GM21390 (cell line): ENCODE data around the gene USP22.
A peak's percentile ranks its signal among the peaks of the same experiment; 100 is the strongest.

Experiments
- ATAC-seq: cut with Tn5 transposase; IDR thresholded peaks from one replicate; pipeline ENCODE4 v1.9.1; 2021; ENCODE audit not compliant: unreplicated experiment

USP22 gene

DNA sequence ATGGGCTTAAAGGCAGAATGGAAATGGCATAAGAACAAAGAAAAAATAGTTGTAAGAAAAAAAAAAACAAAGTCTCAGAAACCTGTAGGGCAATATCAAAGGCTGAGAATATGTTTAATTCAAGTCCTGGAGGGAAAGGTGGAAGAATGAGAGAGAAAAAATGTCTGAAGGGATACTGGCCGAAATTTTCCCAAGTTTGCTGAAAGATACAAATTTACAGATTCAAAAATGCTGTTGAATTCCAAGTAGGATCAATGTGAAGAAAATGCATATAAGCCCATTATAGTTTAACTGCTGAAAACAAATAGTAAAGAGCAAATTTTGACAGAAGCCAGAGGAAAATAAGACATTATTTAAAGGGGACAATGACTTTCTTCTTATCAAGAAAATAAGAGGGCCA lies 6.6 kb upstream of the USP22 start:
- no peak for ATAC-seq

GRCh38 chr17:21046216-21046615 lies 3.4 kb upstream of the USP22 start:
- ATAC-seq, result no peak

DNA sequence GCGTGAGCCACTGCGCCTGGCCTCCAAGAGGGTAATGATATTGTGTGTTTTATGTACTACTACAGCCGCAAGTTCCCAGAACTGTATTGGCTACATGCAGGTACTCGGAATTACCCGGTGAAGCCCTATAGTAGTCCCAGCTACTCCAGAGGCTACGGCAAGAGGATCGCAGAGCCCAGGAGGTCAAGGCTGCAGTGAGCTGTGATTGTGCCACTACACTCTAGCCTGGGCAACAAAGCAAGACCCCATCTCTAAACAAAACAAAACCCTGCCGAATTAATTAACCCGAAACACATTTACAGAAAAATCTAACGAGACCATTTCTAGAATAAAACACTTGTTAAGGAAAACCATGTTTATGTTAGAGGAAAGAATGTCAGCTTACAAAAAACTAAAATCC lies 2.2 kb upstream of the USP22 start:
- ATAC-seq, result no peak

DNA sequence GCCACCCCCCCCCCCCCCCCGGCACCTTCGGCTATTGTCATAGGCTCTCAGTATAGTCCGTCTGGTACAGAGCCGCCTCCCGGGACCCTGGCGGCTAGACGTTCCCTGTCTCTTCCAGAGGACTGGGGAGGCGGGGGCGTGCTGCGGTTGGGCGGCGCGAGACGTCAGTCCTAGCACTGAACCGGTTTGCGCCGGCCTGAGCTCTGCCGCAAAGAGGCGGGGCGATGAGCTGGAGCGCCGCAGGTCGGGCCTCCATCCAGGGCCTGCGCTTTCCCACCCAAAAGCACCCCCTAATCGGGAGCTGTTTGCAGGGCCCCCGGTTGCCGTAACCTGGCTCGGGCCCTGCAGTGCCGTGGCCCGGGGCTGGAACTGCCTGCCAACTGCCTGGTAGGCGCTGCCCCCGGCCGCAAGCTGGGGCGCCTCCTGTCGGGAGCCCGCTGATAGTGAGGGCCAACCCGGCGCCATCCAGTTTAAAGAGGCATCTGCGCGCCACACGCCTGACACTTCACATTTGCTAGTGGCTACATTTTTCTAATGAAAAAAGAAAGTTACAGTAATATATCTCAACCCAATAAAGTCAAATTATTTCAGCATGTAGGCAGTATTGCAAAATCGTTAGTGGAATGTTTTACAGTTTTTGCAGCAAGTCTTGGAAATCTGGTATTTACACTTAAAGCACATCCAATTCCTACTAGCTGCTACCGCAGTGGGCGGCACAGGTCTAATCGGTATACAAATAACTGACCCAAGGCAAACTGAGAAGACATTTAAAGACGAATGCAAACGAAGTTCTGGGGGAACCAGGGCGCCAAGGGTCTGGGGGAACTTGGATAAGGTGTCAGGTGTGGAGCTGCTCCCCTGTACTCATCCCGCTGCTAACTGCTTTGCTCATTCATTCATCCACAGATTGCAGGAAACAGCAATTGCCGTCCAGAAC lies 753 bp upstream of the USP22 start:
- peak; percentile 85 for ATAC-seq

DNA sequence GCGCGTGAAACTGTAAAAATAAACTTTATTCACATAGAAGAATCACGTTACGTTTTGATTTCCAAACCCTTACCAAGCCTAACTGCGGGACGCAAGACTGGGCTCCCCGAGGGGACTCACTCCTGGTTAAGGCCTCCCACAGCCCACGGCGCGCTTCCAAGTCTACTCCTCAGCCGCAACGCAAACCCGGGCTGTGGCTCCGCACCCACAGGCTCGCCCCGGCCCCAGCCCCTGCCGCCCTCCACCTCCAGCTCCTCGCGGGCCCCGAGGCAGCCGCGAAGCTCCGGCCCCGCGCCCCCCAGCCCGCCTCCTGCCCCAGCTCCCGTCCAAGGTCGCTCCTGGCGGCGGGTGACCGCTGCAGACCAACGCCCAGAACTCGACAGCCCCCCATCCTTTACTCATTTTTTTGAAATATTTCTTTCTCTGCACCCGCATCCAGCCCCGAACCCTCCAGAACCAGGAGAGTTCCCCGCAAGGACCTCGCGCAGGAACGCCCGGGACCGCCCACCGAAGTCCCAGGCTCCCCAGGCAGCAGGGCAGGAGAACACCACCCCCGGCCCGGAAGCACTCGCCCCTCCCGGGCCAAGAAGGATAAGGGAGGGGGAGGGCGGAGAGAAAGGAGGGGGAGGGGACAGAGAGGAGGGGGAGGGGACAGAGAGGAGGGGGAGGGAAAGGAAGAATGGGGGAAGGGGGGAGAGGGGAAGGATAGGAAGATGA lies 912 bp downstream of the USP22 start:
- no peak for ATAC-seq

DNA sequence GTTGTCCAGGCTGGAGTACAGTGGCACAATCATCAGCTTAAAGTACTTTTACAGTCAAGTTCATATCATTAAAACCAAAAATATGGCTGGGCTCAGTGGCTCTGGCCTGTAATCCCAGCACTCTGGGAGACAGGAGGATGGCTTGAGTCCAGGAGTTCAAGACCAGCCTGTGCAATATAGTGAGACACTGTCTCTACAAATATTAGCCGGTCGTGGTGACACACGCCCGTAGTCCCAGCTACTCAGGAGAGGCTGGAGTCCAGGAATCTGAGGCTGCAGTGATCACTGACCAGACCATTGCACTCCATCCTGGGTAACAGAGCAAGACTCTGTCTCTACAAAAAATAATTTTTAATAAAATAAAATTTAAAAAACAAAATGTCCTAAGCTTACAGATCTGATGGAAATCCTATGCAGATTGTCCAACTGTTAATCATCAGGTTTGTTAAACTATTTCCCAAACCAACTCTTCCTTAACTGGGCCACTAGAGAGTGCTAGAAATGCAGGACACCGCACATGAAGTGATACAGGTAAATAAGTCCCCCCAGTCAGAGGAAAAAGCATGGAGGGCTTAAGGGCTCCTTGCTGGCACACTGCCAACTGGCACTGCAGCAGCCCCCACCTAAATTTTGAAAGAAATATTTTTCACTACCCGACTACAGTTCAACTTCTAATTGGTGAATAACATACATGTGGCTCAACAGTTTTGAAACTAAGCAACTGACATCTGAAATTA lies 2.8 kb downstream of the USP22 start:
- no peak for ATAC-seq

- ATAC-seq, result no peak
These were observed 5.6 kb downstream of the USP22 start for GRCh38 chr17:21037117-21037803.

DNA sequence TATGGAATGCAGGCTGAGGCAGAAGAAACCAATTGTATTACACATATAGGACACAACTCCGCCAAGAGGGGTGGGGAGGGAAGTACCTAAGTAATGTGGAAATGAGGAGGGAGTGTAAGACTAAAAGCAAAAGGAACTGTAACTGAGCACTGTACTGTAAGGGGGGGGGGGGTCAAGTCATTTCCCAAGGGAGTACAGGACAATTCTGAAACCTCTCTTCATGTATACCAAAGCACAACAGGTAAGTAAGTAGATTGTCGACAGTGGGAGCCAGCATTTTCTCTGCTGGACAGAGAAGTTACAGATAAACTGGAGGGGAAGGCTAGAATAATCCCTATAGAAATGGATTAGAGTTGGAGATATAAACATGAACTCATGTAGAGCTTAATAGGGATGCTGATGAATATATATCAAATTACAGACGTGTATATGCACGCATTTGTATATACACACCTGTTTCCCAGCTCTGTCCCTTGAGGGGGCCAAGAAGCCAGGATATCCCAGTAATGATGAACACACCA lies 6.4 kb downstream of the USP22 start:
- ATAC-seq, result no peak

- ATAC-seq, result no peak
These were observed 7.4 kb downstream of the USP22 start for GRCh38 chr17:21035406-21035805.

DNA sequence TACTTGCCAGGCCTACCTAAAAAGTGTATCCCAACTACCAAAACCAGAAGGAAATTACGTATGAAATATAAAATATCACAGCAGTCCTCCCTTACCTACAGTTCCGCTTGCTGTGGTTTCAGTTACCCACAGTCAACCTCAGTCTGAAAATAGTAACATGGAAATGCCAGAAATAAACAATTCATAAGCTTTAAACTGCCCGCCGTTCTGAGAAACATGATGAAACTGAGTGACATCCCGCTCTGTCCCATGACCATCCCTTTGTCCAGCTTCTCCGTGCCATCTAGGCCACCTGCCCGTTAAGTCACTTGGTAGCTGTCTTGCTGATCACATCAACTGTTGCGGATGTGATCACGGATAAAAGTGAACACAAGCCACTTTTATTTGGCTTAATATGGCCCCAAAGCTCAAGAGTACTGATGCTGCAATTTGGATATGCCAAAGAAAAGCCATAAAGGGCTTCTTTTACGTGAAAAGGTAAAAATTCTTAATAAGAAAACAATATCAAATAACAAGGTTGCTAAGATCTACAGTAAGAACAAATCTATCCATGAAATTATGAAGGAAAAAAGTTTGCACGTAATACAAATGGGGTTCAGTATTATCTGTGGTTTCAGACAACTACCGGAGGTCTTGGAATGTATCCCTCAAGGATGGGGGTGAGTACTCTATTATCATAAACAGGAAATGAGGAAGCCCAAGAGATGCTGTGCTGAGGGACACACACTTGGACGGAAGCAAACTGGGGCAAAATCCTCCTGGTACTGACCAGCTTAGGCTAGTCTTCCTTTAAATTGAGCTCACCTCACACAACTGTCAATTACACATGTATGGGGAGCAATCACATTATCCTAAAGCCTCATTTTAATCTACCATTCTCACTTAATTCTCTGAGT lies 8.2 kb downstream of the USP22 start:
- ATAC-seq, result no peak

DNA sequence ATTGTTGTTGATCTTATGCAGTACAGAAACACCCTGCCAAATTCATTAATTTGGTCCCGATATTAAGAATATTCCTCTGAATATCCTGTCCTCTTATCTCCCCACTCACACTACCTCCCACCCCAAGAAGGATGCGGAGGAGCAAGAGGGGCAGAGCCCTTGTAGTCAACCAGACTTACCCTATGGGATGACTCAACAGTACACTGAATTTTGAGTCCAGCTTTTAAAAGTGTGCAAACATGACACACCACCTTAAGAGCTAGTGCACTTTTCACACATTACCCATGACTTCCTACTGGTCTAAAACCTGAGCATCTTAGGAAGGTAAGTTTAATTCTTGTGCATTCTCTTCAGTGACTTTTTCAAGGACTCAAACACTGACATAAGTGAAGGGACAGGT lies 9.5 kb downstream of the USP22 start:
- no peak for ATAC-seq

DNA sequence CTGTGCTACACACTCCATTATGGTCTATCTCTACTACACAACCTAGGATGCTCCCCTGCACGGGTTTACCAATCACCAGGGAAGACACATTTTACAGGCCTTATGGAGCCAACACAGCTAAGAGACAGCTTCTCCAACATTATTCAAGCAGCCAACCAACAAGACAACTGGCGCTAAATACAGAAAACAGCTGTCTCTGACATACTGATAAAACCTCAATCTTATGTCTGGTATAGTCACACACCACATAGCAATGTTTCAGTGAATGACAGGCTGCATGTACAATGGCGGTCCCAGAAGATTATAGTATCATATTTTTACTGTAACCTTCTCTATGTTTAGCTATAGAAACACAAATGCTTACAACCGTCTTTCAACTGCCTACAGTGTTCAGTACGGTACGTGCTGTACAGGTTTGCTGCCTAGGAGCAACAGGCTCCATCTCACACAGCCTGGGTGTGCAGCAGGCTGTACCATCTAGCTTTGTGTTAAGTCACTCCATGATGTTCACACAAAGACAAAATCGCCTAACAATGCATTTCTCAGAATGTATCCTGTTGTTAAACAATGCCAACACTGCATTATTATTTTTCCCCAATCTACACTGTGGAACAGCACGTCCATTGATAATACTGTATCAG lies 10.9 kb downstream of the USP22 start:
- no peak for ATAC-seq

GRCh38 chr17:21030375-21030774 lies 12.4 kb downstream of the USP22 start:
- no peak for ATAC-seq

GRCh38 chr17:21029515-21029914 lies 13.3 kb downstream of the USP22 start:
- ATAC-seq, result no peak

DNA sequence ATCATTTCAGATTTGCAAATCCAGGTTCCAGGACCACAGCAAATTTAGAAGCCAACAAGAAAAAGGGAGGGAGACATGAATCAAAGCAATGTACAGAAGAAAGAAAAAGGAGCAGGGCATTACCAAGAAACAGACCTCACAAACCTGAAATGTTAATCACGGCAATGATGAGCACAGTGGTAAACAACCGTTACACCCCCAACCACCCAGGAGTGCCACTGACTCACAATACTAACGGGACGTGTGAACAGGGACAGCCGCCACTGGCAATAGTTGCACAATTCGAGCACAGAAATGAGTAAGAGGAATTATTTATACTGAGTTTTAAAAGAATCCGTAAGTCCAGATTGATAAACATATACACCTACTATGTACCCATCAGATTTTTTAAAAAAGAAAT lies 13.8 kb downstream of the USP22 start:
- ATAC-seq, result no peak

- ATAC-seq, result no peak
These were observed 14.6 kb downstream of the USP22 start for GRCh38 chr17:21028192-21028591.

DNA sequence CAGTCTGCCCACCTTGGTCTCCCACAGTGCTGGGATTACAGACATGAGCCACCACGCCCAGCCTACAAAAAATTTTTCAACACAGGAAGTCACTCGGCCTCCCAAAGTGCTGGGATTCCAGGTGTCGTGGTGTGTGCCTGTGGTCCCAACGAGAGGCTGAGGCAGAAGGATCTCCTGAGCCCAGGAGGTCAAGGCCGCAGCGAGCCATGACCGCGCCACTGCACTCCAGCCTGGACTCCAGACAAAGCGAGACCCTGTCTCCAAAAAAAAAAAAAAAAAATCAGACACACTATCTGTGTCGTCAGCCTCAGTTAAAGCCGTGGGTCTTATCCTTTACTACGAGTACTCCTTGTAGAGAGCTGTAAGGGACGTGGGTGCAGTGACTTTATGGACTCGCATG lies 15.8 kb downstream of the USP22 start:
- no peak for ATAC-seq

- ATAC-seq, result no peak
These were observed 17.4 kb downstream of the USP22 start for GRCh38 chr17:21025451-21025850.

- no peak for ATAC-seq
These were observed 18.8 kb downstream of the USP22 start for GRCh38 chr17:21024024-21024423.
